Dermis microvascular lymphatic vessel endothelial cell (primary cell): ENCODE results near the gene PTPN14. TPM values are rescaled to one million over a fixed set of nuclear protein-coding genes. Genes with fewer than 3 reads are reported as not detected.

Experiments used
- DNase-seq, 2 donors: peaks; one replicate each; pipeline versions ENCODE4 v3.0.0 to v3.0.0-alpha.2; 2010; ENCODE audit warnings: low read depth in 2 of 2
- total RNA-seq: library from RNA; depleted of rRNA; stranded (reverse); fragments of >200 nt; gene quantifications from 2 replicates; pipeline ENCODE4 v1.2.1, GENCODE V29; 2014

Gene PTPN14
- total RNA-seq, 1 donor from 2014 or later: 54.3 TPM

- no peak for DNase-seq
Observed at GRCh38 chr1:214435867-214436266, 115.5 kb downstream of the PTPN14 start.

- DNase-seq: no peak
Observed at GRCh38 chr1:214432245-214432644, 119.2 kb downstream of the PTPN14 start.

- DNase-seq: no peak
Observed at GRCh38 chr1:214429951-214430770, 121.2 kb downstream of the PTPN14 start.

GRCh38 chr1:214427871-214428277 lies 123.5 kb downstream of the PTPN14 start:
- peak in 1 of 2 donors; percentile 71 for DNase-seq

GRCh38 chr1:214426426-214426812 lies 125.0 kb downstream of the PTPN14 start:
- DNase-seq: no peak

GRCh38 chr1:214425716-214426425 lies 125.5 kb downstream of the PTPN14 start:
- no peak for DNase-seq

GRCh38 chr1:214425101-214425500 lies 126.3 kb downstream of the PTPN14 start:
- DNase-seq: no peak

- no peak for DNase-seq
Observed at GRCh38 chr1:214423045-214423444, 128.4 kb downstream of the PTPN14 start.

GRCh38 chr1:214422137-214422671 lies 129.2 kb downstream of the PTPN14 start:
- DNase-seq: peak in 1 of 2 donors; percentile 69

- DNase-seq: no peak
Observed at GRCh38 chr1:214420833-214421232, 130.6 kb downstream of the PTPN14 start.

- no peak for DNase-seq
Observed at GRCh38 chr1:214420341-214420740, 131.1 kb downstream of the PTPN14 start.

- DNase-seq: no peak
Observed at GRCh38 chr1:214419650-214420049, 131.8 kb downstream of the PTPN14 start.

- no peak for DNase-seq
Observed at GRCh38 chr1:214418391-214418790, 133.0 kb downstream of the PTPN14 start.

- no peak for DNase-seq
Observed at GRCh38 chr1:214417545-214418210, 133.7 kb downstream of the PTPN14 start.

- DNase-seq: no peak
Observed at GRCh38 chr1:214416858-214417257, 134.5 kb downstream of the PTPN14 start.

- DNase-seq: peak; percentile 54 to 83
Observed at GRCh38 chr1:214416417-214416816, 135.0 kb downstream of the PTPN14 start.

- DNase-seq: no peak
Observed at GRCh38 chr1:214415131-214415530, 136.3 kb downstream of the PTPN14 start.

- peak; percentile 66 to 68 for DNase-seq
Observed at GRCh38 chr1:214414691-214415090, 136.7 kb downstream of the PTPN14 start.

GRCh38 chr1:214413315-214413714 lies 138.1 kb downstream of the PTPN14 start:
- no peak for DNase-seq

- DNase-seq: peak in 1 of 2 donors; percentile 87
Observed at GRCh38 chr1:214404571-214405213, 146.7 kb downstream of the PTPN14 start.

- peak in 1 of 2 donors; percentile 89 for DNase-seq
Observed at GRCh38 chr1:214404154-214404553, 147.2 kb downstream of the PTPN14 start.
